ENCODE measurements around the gene ZBTB7C.

- no peak for TF ChIP-seq CTCF (IDR thresholded peaks at IDR 0.05 in 2 of 3, conservative IDR thresholded peaks at IDR 0.05 in 1 of 3; ENCODE audit: control insufficient read depth in 2 of 3, extremely low read depth in 1 of 3, insufficient read depth in 1 of 3, low read depth in 3 of 3, low read length in 3 of 3)
- no peak for TF ChIP-seq MXI1 (IDR thresholded peaks at IDR 0.05; ENCODE audit: low read depth, low read length)
- no peak for TF ChIP-seq ZZZ3 (IDR thresholded peaks at IDR 0.05; ENCODE audit: control insufficient read depth, insufficient read length, low read depth)
- TF ChIP-seq NR2C2 (IDR thresholded peaks at IDR 0.05; ENCODE audit: borderline replicate concordance, control insufficient read depth, insufficient read length, low read depth): no peak
- TF ChIP-seq POLR2AphosphoS5 (IDR thresholded peaks at IDR 0.05; ENCODE audit: low read length): no peak
Measured at GRCh38 chr18:48068916-48069445, 340.2 kb downstream of the ZBTB7C start.

Measured in GM12878 (cell line).